ENCODE data around the gene CEMP1.
"Not testable (repeated sequence)": the region's sequence is repeated elsewhere in the genome, so short reads cannot be mapped to it uniquely, and the experiment has no call there.

Gene CEMP1

GRCh38 chr16:2537451-2538379 is 6.5 kb upstream of the CEMP1 start, which contains the start of gene PDPK1:
TSS of gene PDPK1 (plus strand) at chr16:2538021. CDS start at chr16:2538113, 92 bp downstream.
- peak; percentile 74 to 84 for DNase-seq (ENCODE audit: low read depth in 2 of 2, low spot score in 1 of 2)

GRCh38 chr16:2535625-2536013 is 4.4 kb upstream of the CEMP1 start:
- DNase-seq (ENCODE audit: low read depth in 2 of 2, low spot score in 1 of 2), result no peak

- DNase-seq (ENCODE audit: low read depth in 2 of 2, low spot score in 1 of 2), result not testable (repeated sequence)
Observed at GRCh38 chr16:2534335-2534734, 3.1 kb upstream of the CEMP1 start.

GRCh38 chr16:2533912-2534311 is 2.7 kb upstream of the CEMP1 start:
- no peak for DNase-seq (ENCODE audit: low read depth in 2 of 2, low spot score in 1 of 2)

- not testable (repeated sequence) for DNase-seq (ENCODE audit: low read depth in 2 of 2, low spot score in 1 of 2)
Observed at GRCh38 chr16:2533142-2533755, 2.0 kb upstream of the CEMP1 start.

GRCh38 chr16:2532494-2533141 is 1.4 kb upstream of the CEMP1 start:
- peak in 1 of 2 donors; percentile 33 for DNase-seq (ENCODE audit: low read depth in 2 of 2, low spot score in 1 of 2)

- DNase-seq (ENCODE audit: low read depth in 2 of 2, low spot score in 1 of 2), result peak; percentile 94 to 95
Observed at GRCh38 chr16:2531696-2532493, 687 bp upstream of the CEMP1 start.

GRCh38 chr16:2530629-2531318 is 434 bp downstream of the CEMP1 start:
- DNase-seq (ENCODE audit: low read depth in 2 of 2, low spot score in 1 of 2), result no peak

GRCh38 chr16:2529961-2530628 is 1.1 kb downstream of the CEMP1 start:
- no peak for DNase-seq (ENCODE audit: low read depth in 2 of 2, low spot score in 1 of 2)

GRCh38 chr16:2529061-2529931 is 1.9 kb downstream of the CEMP1 start:
- no peak for DNase-seq (ENCODE audit: low read depth in 2 of 2, low spot score in 1 of 2)

- no peak for DNase-seq (ENCODE audit: low read depth in 2 of 2, low spot score in 1 of 2)
Observed at GRCh38 chr16:2528161-2529060, 2.8 kb downstream of the CEMP1 start.

- no peak for DNase-seq (ENCODE audit: low read depth in 2 of 2, low spot score in 1 of 2)
Observed at GRCh38 chr16:2527784-2528100, 3.5 kb downstream of the CEMP1 start.

- DNase-seq (ENCODE audit: low read depth in 2 of 2, low spot score in 1 of 2), result no peak
Observed at GRCh38 chr16:2527071-2527783, 4.0 kb downstream of the CEMP1 start.

GRCh38 chr16:2526135-2526534 is 5.1 kb downstream of the CEMP1 start:
- DNase-seq (ENCODE audit: low read depth in 2 of 2, low spot score in 1 of 2), result no peak

- no peak for DNase-seq (ENCODE audit: low read depth in 2 of 2, low spot score in 1 of 2)
Observed at GRCh38 chr16:2524339-2524938, 6.8 kb downstream of the CEMP1 start.

GRCh38 chr16:2523801-2524231 is 7.4 kb downstream of the CEMP1 start:
- no peak for DNase-seq (ENCODE audit: low read depth in 2 of 2, low spot score in 1 of 2)

Data from stimulated activated CD8-positive, alpha-beta memory T cell treated with anti-CD3 and anti-CD28 coated beads, Interleukin-4, amount 100 ng/mL, for 1 hour (primary cell).